PC-9 (cell line): ENCODE results near the gene OR2AT4.

ENCODE experiments used
- CTCF ChIP-seq: fragments of 200-600 bp; sonication (generic); conservative IDR thresholded peaks from 2 replicates; pipeline ENCODE4 v1.6.1; 2017; ENCODE audit warnings: mixed run types, antibody characterized with exemption, mild to moderate bottlenecking, moderate library complexity
- EZH2 ChIP-seq: fragments of 200-600 bp; sonication (generic); IDR thresholded peaks from 2 replicates; pipeline ENCODE4 v1.8.0; 2017; ENCODE audit warnings: antibody characterized with exemption, low read depth

- TF ChIP-seq CTCF = no peak
- TF ChIP-seq EZH2 = no peak
Observed at GRCh38 chr11:75101424-75102128, 4.9 kb upstream of the OR2AT4 start.
